Measurements from ENCODE around the gene WASF3.

WASF3 gene

GRCh38 chr13:26589754-26590153, 32.3 kb downstream of the WASF3 start:
- no peak for DNase-seq (ENCODE audit: low read depth)

DNA sequence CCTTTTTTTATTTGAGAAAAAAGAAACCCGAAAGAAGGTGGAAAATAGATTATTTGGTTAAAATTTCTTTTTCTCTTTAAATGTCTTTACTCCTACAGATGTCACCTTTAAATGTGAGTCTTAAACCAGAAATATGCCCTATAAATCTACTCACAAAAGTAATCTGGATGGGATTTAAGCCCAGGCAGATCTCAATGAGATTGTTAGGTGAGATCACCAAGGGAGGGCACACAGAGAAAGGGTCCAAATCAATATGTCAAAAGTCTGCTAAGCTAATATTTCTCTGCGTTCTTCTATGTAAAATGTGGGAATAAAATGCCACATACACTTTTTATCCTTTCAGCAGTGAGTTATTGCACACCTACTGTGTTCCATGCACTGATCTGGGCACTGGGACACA, 32.9 kb downstream of the WASF3 start:
- DNase-seq (ENCODE audit: low read depth), result no peak

DNA sequence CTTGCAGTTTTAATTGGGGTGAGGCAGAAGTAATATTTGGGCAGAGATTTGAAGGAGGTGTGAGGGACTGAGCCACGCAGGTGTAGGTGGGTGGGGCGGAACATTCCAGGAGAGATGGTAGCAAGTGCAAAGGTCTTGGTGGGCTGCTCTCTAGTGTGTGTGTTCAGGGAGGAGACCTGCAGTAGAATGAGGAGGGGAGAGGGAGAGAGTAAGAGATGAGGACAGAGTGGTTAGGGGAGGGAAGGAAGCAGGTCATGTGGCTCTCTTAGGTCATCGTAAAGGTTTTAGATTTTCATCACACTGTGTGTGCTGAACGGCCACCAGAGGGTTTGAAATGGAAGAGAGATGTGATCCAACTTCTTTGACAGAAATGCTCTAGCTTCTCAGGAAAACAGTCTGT, 33.5 kb downstream of the WASF3 start:
- no peak for DNase-seq (ENCODE audit: low read depth)

DNA sequence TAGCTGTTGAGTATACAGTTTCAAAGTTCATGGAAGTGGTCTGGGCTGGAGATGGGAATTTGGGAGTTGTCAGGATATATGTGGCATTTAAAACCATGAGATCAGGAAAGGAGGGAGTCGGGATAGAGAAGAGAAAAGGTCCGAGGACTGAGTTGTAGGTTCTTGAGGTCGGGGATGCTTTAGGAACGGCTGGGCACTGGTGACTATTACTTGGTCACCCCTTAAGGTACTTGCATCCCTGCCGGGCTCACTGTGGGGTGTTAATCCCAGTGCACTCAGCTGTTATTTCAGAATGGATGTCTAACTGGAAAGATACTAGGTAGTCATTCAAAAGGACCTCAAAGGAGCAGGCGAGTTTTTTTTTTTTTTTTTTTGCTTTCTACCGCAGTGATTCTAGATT, 34.2 kb downstream of the WASF3 start:
- no peak for DNase-seq (ENCODE audit: low read depth)

DNA sequence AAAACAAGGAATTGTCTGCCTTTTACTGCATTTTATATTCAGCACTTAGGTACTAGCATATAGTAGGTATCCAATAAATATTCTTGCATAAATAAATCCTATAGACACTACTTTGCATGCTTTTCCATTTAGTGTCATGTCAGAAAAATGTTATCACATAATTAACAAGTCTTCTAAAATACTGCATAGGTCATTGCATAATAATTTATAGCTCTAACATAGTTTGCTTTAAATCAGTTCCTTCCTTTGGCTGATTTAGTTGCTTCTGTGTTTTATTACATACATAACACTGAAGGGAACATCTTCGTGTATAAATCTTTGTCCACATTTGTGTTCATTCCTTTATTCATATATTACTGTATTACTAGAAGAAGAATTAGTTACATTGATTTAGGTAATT, 36.2 kb downstream of the WASF3 start:
- DNase-seq (ENCODE audit: low read depth), result no peak

GRCh38 chr13:26594363-26594762, 36.9 kb downstream of the WASF3 start:
- DNase-seq (ENCODE audit: low read depth), result no peak

DNA sequence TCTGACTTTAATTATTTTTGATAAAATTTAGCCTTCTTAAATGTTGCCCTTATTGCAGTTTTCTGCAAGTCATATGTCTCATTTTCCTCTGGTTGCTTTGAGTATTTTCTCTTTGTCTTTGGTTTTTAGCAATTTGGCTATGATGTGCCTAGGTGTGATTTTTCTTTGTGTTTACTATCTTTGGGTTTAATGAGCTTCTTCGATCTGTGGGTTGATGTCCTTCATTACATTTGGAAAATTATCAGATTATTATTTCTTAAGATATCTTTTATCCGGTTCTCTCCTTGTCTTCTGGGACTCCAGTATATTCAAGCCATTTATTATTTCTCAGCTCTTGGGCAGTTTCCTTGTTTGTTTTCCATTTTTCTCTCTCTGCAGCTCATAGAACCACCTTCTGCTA, 39.0 kb downstream of the WASF3 start:
- DNase-seq (ENCODE audit: low read depth), result no peak

DNA sequence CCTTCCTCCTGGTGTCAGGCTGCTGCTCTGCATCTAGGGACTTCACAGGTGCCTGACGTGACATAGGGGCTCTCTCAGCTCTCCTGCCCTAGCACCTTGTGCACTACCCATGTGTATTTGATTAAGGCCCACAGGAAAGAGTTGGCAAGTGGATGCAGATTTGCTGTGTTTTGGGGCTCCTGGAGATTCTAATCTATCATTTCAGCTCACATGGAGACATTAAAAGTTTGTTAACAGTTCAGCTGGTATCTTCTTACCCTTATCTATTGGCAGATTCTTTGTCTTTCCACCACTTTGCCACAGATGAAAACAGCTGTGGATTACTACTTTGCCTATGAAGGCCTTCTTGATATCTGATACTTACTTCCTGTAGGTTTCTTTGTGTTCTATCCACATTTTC, 41.9 kb downstream of the WASF3 start:
- DNase-seq (ENCODE audit: low read depth), result no peak

- DNase-seq (ENCODE audit: low read depth), result no peak
Observed at GRCh38 chr13:26599860-26600259, 42.4 kb downstream of the WASF3 start.

DNA sequence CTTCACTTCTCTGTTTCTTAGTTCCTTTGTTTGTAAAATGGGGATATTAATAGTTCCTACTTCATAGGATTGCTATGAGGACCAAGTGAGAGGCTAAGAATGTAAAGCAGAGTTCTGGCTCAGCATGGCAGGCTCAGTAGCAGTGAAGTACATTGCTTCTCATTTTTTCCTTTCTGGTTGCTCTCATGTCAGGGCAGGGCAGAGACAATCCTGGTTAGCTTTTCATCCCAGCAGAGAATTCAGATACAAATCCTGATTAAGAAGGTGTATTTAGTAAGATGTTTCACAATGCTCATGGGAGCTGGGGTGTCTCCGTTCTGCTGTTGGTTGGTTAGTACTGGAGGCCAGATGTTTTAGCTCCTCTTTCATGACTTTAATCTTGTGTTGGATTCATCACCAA, 42.9 kb downstream of the WASF3 start:
- no peak for DNase-seq (ENCODE audit: low read depth)

- DNase-seq (ENCODE audit: low read depth), result no peak
Observed at GRCh38 chr13:26601669-26602068, 44.2 kb downstream of the WASF3 start.

- DNase-seq (ENCODE audit: low read depth), result no peak
Observed at GRCh38 chr13:26602783-26603182, 45.3 kb downstream of the WASF3 start.

GRCh38 chr13:26604784-26605545, 47.5 kb downstream of the WASF3 start:
- no peak for DNase-seq (ENCODE audit: low read depth)

- no peak for DNase-seq (ENCODE audit: low read depth)
Observed at GRCh38 chr13:26605845-26606244, 48.4 kb downstream of the WASF3 start.

DNA sequence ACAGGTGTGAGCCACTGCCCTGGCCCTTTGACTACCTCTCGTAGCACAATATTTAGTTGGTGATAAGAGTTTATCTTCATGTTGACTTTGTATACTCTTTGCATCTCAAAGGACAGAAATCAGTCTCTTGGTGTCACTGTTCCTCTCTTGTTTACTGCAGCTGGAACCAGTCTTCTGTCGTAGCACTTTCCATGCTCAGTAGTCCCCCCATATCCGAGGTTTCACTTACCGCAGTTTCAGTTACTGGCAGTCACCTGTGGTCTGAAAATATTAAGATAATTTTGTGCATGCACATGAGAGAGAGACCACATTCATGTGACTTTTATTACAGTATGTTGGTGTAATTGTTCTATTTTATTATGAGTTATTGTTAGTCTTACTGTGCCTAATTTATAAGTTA, 49.1 kb downstream of the WASF3 start:
- no peak for DNase-seq (ENCODE audit: low read depth)

GRCh38 chr13:26614721-26615120, 57.2 kb downstream of the WASF3 start:
- DNase-seq (ENCODE audit: low read depth), result no peak

DNA sequence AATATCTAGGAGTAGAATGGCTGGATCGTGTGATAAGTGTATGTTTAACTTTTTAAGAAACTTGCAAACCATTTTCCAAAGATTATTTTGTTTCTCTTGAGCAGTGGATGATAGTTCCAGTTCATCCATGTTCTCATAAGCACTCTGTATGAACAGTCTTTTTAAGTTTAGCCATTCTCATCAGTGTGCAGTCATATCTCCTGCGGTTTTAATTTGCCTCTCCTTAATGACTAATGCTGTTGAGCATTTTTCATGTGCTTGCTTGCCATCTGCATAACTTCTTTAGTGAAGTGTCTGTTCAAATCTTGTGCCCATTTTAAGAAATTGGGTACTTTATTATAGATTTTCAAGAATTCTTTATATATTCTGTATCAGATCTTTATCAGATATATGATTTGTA, 58.6 kb downstream of the WASF3 start:
- no peak for DNase-seq (ENCODE audit: low read depth)

- DNase-seq (ENCODE audit: low read depth), result no peak
Observed at GRCh38 chr13:26618726-26619125, 61.2 kb downstream of the WASF3 start.

- no peak for DNase-seq (ENCODE audit: low read depth)
Observed at GRCh38 chr13:26619358-26619757, 61.9 kb downstream of the WASF3 start.

- DNase-seq (ENCODE audit: low read depth), result no peak
Observed at GRCh38 chr13:26621731-26622401, 64.4 kb downstream of the WASF3 start.

GRCh38 chr13:26623125-26623524, 65.6 kb downstream of the WASF3 start:
- no peak for DNase-seq (ENCODE audit: low read depth)

DNA sequence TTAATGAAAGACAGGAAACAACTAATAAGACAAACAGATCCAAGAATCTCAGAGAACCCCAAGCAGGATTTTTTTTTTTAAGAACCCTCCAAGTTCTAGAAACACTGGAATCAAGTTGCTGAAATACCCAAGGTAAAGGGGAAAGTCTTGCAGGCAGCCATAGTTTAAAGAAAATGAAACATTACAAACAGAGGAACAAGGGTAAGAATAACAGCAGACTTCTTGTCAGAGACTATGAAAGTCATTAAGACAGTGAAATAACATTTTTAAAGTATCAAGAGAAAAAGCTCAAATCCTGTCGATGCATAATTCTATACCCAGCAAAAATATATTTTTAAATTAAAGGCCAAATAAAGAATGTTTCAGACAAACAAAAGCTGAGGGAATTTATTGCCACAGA, 67.1 kb downstream of the WASF3 start:
- no peak for DNase-seq (ENCODE audit: low read depth)

- no peak for DNase-seq (ENCODE audit: low read depth)
Observed at GRCh38 chr13:26626271-26626670, 68.8 kb downstream of the WASF3 start.

- no peak for DNase-seq (ENCODE audit: low read depth)
Observed at GRCh38 chr13:26628706-26629105, 71.2 kb downstream of the WASF3 start.

All from stimulated activated CD4-positive, alpha-beta T cell treated with anti-CD3 and anti-CD28 coated beads, Interleukin-2, amount 100 ng/mL, for 4 hours (primary cell).